SW 1271 (cell line): Measurements from ENCODE around the gene FOXN3.

ENCODE experiments used
- DNase-seq, 2 experiments: peaks; one replicate each; lab custom pipeline; 2025; lab: John Stamatoyannopoulos, UW

The FOXN3 gene

DNA sequence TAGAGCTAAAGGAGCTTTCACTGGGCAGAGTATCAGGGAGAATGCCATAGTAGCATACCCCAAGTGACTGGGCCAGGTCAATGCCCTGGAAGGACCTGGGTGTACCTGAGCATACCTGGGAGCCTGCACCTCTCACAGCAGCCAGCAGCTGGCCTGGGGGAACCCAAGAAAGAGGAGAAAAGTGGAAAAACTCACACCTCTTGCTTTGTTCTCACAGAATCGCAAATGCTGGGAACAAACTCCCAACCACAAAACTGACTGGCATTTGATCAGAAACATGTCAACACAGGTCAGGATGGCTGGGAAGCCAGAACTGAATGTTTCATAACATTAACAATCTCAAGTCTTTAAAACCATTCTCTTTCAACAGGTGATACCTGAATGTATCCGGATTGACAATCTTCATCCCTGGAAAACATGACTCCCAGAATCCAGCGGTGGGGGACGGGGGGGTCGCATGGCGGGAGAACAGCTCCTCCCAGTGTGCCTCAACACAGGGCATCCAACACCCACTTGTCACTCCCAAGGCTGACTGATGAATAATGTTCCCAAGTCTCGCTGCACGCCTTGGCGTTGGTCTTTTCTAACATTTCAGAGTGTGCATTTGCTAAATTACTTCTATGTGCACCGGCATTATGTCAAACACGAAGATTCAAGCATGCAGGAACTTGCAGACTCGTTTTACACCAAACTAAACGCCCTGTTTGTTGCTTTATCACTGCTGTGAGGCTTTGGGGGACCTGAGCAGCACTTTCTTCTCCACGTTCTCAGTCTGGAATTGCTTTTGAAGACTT is 7.9 kb downstream of the FOXN3 start:
- DNase-seq, result no peak

DNA sequence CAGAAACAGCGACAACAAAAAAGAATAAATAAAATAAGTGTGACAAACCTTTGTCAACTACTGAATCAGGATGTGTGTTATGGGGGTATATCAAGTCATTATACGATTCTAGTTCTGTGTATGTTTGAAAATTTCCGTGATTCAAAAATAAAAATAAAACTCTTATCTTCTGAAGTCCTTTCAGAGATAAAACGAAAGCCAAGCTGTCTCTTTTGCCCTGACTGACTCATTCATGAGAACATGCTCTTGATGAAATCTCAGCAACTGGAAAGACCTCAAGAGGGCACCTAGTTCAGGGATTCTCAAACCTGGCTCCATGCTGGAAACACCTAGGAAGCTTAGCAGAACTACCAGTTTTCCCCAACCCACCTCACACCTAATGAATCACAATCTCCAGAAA is 9.2 kb downstream of the FOXN3 start:
- DNase-seq, result no peak

DNA sequence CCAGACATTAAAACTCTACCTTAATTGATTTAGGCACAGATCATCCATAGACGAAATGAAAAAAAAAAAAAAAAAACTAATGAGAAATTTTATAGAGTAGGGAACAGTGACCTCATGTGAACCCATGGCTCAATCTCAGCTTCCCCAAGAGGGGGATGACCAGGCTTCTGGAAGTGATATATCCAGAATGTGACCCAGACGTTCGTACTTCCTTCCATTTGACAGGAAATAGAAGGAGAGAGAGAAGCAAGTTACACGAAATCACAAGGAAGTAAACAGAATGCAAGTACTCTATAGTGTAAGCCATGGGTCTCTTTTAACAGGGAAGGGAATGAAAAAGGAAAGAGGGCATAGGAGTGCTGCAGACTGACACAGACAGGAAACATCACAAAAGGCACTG is 10.1 kb downstream of the FOXN3 start:
- no peak for DNase-seq

DNA sequence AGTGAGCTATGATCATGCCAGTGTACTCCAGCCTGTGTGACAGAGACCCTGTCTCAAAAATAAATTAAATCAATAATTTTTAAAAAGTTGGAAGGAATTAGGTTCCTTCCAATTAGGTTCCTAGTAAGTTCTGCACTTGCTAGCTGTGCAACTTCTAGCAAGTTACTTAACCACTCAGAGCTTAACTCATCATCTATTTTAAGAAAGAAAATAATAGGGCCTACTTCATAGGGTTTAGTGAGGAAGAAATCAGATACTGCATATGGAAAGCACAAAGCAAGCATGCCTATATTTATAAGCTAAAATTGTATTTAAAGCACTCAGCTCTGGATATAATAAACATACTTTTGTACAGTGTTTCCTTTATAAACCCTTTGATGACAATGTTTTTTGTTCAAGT is 10.7 kb downstream of the FOXN3 start:
- DNase-seq, result no peak

DNA sequence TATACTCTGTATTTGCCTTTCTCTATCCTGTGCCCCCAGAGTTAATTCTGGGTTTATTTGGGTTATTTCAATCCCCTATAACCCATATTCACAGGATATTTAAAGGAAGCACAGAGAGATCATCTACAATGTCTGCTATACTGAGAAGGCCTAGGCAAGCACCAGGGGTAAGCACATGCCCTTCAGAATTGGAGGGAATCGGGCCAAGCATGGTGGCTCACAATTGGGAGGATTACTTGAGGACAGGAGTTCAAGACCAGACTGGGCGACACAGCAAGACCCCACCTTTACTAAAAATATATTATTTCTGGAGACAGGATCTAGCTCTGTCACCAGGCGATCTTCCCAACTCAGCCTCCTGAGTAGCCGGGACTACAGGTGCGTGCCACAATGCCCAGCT is 11.3 kb downstream of the FOXN3 start:
- no peak for DNase-seq

DNA sequence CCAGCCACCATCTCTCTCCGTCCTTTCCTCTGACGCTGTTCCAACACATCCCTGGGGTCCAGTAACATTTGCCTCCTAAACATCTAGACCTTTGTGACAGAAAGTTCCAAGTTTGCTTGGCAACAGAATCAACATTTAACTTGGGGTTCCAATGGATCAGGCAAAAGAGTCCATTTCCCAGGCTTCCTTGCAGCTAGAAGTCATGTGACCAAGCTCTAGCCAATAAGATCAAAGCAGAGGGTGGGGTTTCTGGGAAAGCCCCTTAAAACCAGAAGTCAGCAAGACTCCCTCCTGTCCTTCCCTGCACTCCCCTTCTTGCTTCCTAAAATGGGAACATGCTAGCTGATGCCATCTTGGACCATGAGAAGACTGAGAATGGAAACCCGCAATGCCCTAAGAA is 14.7 kb downstream of the FOXN3 start:
- no peak for DNase-seq

DNA sequence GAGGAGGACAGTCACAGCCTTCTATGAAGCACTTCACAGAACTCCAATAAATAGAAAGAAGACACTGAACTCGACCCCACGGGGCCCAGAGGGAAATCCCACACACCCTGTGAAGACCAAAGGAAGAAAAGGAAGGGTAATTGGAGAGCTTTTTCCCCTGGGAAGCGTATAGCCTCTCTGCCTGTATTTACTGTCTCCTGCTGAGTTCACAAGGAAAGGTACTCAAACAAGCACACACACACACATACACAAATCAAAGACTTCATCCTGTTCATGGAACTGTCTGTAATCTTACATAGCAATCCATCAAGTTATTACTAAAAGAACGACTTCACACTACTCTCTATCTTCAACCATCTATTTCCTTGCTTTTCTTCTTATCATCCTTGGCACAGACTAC is 15.3 kb downstream of the FOXN3 start:
- DNase-seq, result no peak

DNA sequence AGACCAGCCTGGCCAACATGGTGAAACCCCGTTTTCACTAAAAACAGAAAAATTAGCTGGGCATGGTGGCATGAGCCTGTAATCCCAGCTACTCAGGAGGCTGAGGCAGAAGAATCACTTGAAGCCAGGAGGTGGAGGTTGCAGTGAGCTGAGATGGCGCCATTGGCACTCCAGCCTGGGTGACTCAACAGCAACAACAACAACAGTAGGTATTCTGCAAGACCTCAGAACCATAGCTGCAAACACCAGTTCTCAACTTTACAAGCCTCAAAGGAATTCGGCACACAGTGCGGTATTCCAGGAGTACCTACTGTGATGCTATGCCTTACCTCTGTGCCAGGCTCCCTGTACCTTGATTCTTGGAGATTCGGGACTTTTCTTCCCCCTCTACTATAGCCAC is 15.8 kb downstream of the FOXN3 start:
- DNase-seq, result no peak

DNA sequence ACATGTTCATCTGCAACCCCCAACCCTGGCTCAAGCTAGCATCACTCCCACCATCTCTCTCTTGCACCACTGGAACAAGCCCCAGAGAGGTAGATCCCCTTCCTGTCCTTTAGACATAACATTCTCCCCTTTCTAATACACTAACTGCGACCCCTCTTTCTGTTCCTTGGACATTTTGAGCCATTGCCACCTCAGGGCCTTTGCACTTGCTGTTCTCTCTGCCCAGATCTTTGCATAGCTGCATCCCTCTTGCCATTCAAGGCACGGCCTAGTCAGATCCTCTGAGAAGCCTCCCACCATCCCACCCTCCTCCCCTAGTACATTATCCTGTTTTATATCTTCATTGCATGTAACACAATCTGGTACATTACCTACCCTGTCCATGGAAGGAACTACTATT is 16.5 kb downstream of the FOXN3 start:
- no peak for DNase-seq

DNA sequence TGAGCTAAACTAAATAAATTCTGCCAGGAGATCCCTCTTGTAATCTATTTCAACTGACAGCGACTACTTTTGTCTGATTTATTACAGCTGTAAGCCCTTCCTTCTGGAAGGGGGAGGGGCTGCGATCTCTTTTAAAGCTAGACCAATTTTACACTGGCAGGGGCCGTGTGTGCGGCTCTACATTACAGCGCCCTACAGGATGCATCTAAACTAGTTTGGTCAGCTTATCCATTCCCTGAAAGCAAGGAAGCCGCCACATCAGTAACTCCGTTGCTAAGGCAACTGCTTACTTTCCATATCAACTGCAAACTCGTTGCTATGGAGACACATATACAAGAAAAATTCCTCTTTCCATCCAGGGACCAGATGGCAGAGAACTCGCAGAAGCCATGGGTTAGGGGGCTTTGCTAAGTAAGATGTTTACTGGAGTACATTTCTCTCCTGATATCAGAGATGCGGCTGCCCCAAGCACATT is 17.4 kb downstream of the FOXN3 start:
- peak in 1 of 2 experiments; percentile 20 for DNase-seq

DNA sequence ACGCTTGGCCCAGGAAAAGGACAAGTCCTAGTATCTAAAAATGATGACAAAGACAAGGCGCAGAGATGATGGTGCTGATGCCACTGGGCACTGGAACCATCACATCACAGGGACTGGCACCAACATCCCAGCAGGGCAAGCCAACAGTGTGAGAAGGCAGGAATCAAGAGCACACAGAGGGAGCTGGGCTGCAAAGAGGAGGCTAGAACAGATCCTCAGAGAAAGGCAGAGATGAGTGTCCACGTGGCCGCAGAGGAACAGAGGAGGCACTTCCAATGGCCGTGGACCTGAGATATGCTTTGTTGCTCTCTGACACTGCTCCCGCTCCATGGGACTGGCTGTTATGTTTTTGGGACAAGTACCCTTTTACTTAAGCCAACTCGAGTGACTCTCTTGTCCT is 17.9 kb downstream of the FOXN3 start:
- no peak for DNase-seq

DNA sequence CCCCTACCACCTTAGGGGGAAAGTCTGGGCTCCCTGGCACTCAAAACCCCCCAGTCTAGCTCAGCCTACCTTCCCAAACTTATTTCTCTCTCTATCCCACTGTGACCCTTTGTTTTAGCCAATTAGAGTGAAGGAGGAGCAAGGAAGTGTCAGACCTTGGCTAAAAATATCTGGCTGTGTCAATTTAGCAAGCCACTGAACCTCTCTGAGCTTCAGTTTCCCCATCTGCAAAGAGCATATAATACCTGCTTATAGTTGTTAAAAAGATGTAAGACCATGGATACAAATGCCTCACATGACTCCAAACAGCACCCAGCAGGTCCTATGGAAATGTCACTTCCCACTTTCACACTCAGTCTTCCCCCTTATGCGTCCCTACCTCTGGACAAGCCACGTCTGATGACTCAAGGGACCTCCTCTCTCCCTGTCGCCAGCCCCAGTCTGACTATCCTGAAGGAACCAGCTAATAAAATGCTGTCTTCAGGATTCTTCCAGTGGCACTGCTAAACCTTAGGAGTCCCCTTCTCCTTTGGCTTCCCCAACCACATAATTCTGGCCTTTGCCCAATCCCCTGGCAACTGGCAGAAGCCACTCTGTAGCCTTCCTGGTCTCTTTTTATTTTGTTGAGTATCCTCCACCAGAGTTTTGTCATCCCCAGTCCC is 19.3 kb downstream of the FOXN3 start:
- no peak for DNase-seq

DNA sequence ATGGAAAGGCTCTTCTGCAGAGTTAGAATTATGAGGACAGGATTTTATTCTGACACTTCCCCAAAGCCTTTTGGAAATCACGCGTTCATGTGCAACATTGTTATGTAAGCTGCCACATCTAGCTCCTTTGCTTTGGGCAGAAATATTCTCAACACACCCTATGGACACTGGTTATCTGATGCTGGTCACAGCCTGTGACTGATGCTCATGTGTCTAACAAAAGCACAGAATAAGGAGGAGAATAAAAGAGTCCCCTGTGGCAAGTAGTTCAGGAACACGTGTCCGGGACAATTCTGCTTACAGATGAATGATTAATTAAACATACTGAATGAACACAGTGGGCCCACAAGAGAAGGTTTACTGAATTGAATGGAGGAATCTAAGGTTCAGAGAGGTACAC is 22.1 kb downstream of the FOXN3 start:
- no peak for DNase-seq

DNA sequence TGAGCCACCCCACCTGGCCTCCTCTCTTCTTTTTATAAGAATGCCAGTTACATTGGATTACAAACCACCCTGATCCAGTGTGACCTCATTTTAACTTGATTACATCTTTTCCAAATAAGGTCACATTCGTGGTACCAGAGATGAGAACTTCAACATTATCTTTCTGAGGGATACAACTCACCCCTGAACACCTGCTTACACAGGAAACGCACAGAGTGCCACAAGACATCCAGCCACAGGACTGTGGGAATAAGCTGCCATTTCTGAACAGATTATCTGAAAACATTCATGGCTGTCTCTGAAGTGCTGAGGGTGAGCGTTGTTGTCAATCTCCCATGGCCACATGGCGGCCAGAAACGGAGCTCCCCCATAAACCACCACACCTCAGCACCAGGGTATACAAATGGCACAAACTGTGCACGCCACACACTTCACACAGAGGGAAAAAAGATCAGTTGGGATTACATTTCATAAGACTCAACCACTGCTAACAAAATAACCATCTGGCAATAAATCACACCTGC is 23.7 kb downstream of the FOXN3 start:
- DNase-seq, result no peak

DNA sequence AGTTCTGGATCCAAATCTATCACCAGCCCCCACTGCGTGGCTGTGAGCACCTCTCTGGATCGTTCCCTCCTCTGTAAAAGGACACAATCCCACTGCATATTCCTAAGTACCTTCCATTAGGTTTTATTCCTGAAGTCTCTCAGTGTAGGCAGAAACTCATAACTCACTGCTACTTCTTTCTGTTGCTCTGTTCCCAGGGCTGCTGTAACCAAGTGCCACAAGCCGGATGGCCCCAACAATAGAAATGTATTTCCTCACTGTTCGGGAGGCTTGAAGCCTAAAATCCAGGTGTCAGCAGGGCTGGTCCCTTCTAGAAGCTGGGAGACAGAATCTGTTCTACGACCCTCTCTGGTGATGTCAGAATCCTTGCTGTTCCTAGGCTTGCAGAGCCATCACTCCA is 24.9 kb downstream of the FOXN3 start:
- DNase-seq, result no peak

DNA sequence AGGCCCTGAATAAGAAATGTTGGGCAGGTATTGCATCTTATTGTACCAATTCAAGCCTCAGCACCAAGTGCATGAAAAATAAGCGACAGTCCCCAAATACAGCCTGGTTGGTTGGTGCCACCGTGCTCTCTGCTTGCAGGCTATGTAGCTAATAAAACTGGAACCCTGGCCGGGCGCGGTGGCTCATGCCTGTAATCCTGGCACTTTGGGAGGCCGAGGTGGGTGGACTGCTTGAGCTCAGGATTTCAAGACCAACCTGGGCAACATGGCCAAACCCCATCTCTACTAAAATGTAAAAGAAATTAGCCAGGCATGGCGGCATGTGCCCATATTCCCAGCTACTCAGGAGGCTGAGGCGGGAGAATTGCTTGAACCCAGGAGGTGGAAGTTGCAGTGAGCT is 25.5 kb downstream of the FOXN3 start:
- no peak for DNase-seq

DNA sequence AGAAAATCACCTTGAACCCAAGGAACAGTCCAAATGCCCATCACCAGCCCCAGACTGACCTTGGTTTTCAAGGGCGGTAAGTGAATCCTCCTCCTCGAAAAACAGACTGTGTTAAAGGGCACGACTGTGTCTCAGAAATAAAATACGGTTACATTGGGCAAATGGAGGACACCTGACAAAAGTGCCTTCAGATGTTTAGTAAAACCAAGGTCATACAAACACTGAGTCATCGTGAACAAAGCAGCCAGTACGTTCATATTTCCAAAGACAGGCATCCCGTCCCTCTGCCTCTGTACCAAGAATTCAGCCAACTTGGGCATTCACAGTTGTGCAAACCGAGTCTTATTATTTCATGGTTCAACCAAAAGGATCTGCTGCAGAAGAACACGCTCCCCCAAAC is 25.9 kb downstream of the FOXN3 start:
- no peak for DNase-seq

DNA sequence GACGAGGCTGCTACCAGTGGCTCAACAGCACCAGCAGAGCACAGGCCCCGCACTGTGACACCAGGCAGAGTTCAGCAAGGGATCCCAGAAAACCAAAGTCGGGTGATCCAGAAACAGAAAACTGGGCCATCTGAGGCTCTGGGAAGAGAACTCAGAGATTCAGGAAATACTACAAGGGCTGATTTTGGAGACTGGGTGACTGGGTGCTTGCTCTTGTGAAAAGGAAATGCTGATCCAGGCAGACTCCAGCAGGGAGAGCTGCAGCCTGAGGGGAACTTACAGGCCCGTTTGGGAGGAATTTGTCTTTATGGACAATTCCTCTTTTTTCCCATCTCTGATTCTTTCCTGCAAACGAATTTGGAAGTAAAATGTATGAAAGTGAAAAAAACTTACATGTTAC is 28.2 kb downstream of the FOXN3 start:
- no peak for DNase-seq

DNA sequence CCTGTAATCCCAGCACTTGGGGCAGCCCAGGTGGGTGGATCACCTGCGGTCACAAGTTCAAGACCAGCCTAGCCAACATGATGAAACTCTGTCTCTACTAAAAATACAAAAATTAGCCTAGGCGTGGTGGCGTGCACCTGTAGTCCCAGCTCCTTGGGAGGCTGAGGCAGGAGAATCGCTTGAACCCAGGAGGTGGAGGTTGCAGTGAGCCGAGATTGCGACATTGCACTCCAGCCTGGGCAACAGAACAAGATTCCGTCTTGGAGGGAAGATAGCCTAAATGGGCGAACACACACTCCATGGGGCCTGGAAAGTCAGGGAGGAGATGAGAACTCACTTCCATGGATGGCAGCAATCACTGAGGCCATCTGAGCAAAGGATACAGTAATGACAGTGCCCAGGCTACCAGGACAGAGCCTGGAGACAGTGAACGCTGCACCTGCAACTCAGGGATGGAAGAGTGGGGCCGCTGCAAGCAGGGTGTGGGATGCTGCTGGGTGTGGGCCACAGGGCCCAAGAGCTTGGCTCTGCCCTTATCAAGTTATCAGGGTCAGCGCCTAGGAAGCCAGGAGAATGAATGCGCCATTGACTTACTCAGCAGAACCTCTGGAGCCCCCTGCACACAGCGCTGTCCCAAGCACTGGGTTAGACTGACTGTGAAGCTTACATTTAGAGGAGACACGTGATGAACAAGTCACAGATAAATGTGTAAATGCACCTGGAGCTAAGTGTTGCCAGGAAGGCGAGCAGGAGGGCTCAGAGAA is 28.9 kb downstream of the FOXN3 start:
- no peak for DNase-seq

DNA sequence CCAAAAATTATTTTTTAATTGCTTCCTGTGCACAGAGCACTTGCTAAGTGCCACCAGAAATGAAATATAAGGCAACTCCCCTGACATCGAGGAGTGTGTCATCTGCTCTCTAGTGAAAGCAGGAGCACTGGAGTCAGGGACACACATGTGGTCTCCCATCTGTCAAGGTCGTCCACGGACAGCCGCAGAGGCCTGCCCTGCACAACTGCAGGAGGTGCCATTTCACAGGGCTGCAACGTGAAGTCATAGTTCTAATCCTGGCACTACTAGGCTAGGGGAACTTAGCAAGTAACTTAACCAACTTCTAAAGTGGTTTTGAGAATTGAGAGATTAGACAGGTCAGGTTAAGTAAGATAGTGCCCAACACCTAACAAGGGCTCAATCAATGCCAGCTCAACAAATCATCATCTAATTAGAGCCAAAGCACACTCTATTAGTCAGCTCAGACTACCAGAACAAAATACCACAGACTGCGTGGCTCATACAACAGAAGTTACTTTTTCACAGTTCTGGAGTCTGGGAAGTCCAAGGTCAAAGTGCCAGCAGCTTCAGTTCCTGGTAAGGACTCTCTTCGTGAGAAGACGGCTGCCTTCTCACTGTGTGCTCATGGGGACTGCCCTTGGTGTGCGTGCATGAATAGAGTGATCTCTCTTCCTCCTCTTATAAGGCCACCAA is 30.7 kb downstream of the FOXN3 start:
- no peak for DNase-seq

DNA sequence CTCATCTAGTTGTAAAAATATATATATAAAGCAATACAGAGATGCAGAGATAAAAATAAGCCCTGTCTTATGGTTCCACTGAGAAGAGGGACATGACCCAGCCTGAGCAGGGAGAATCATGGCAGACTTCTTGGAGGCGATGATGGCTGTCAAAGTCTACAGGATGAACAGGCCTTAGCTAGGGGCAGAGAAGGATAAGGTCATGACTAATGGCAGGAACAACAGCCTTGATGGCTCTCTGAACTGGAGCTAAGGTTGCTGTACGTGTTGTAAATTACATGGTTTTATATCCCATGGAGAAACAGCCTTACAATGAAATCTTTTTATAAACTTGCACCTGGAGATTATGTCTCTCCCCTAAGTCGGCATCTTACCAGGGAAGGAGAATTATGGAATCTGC is 32.4 kb downstream of the FOXN3 start:
- DNase-seq, result no peak

DNA sequence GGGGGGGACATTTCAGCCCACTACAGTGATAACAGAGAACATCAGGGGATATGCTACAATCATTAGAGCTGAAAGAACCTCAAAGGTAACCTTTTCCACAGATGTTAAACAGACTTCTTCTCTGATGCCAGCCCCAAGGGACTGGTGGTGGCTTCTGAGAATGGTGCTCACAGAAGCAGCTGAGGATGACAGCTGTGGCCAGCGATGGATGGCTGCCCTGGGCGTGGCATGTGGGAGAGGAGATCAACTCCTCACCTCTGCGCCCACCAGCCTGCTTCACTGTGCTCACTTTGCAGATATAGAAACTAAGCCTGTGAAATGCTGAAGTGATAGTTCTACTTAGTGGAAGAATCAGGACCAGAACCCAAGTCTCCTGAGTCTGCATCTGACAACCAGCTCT is 33.0 kb downstream of the FOXN3 start:
- no peak for DNase-seq
